NCI-H2081 (cell line): ENCODE results near the gene EVI2A.
"Not testable (repeated sequence)": the region's sequence is repeated elsewhere in the genome, so short reads cannot be mapped to it uniquely, and the experiment has no call there.

Experiments used
- DNase-seq, 2 experiments: peaks; one replicate each; lab custom pipeline; 2025; lab: John Stamatoyannopoulos, UW

EVI2A gene

GRCh38 chr17:31312223-31312622 lies 9.2 kb downstream of the EVI2A start:
- DNase-seq: not testable (repeated sequence)

- no peak for DNase-seq
Measured at GRCh38 chr17:31311526-31311925, 9.9 kb downstream of the EVI2A start.

GRCh38 chr17:31310886-31311285 lies 10.5 kb downstream of the EVI2A start:
- no peak for DNase-seq

GRCh38 chr17:31310260-31310659 lies 11.2 kb downstream of the EVI2A start:
- DNase-seq: no peak

GRCh38 chr17:31309556-31309955 lies 11.9 kb downstream of the EVI2A start:
- DNase-seq: no peak

- DNase-seq: no peak
Measured at GRCh38 chr17:31308372-31309334, 12.8 kb downstream of the EVI2A start.

- DNase-seq: no peak
Measured at GRCh38 chr17:31307640-31308039, 13.8 kb downstream of the EVI2A start.

GRCh38 chr17:31299624-31300023 lies 21.8 kb downstream of the EVI2A start:
- DNase-seq: no peak

- DNase-seq: no peak
Measured at GRCh38 chr17:31297090-31297489, 24.3 kb downstream of the EVI2A start, which contains the start of gene OMG. Gene OMG, minus strand, starts transcription at chr17:31297239. Its CDS starts 908 bp downstream, at chr17:31296331.

GRCh38 chr17:31296142-31296541 lies 25.3 kb downstream of the EVI2A start:
- no peak for DNase-seq

GRCh38 chr17:31295489-31295871 lies 25.9 kb downstream of the EVI2A start:
- no peak for DNase-seq

GRCh38 chr17:31294820-31295488 lies 26.5 kb downstream of the EVI2A start:
- DNase-seq: no peak

- DNase-seq: no peak
Measured at GRCh38 chr17:31294231-31294630, 27.2 kb downstream of the EVI2A start.

GRCh38 chr17:31293581-31293980 lies 27.8 kb downstream of the EVI2A start:
- no peak for DNase-seq

- DNase-seq: no peak
Measured at GRCh38 chr17:31291820-31292219, 29.6 kb downstream of the EVI2A start.

GRCh38 chr17:31289790-31290189 lies 31.6 kb downstream of the EVI2A start:
- no peak for DNase-seq

GRCh38 chr17:31287932-31288331 lies 33.5 kb downstream of the EVI2A start:
- DNase-seq: not testable (repeated sequence)

- no peak for DNase-seq
Measured at GRCh38 chr17:31286587-31286986, 34.8 kb downstream of the EVI2A start.

- no peak for DNase-seq
Measured at GRCh38 chr17:31283841-31284240, 37.6 kb downstream of the EVI2A start.

GRCh38 chr17:31281061-31281460 lies 40.4 kb downstream of the EVI2A start:
- no peak for DNase-seq

- DNase-seq: no peak
Measured at GRCh38 chr17:31279401-31279800, 42.0 kb downstream of the EVI2A start.

- DNase-seq: no peak
Measured at GRCh38 chr17:31275116-31275515, 46.3 kb downstream of the EVI2A start.

- DNase-seq: peak in 1 of 2 experiments; percentile 34
Measured at GRCh38 chr17:31274252-31274651, 47.2 kb downstream of the EVI2A start.
